ENCODE measurements around the gene SPG11. TPM values are rescaled to one million over a fixed set of nuclear protein-coding genes. Genes with fewer than 3 reads are reported as not detected.

The SPG11 gene, protein sequence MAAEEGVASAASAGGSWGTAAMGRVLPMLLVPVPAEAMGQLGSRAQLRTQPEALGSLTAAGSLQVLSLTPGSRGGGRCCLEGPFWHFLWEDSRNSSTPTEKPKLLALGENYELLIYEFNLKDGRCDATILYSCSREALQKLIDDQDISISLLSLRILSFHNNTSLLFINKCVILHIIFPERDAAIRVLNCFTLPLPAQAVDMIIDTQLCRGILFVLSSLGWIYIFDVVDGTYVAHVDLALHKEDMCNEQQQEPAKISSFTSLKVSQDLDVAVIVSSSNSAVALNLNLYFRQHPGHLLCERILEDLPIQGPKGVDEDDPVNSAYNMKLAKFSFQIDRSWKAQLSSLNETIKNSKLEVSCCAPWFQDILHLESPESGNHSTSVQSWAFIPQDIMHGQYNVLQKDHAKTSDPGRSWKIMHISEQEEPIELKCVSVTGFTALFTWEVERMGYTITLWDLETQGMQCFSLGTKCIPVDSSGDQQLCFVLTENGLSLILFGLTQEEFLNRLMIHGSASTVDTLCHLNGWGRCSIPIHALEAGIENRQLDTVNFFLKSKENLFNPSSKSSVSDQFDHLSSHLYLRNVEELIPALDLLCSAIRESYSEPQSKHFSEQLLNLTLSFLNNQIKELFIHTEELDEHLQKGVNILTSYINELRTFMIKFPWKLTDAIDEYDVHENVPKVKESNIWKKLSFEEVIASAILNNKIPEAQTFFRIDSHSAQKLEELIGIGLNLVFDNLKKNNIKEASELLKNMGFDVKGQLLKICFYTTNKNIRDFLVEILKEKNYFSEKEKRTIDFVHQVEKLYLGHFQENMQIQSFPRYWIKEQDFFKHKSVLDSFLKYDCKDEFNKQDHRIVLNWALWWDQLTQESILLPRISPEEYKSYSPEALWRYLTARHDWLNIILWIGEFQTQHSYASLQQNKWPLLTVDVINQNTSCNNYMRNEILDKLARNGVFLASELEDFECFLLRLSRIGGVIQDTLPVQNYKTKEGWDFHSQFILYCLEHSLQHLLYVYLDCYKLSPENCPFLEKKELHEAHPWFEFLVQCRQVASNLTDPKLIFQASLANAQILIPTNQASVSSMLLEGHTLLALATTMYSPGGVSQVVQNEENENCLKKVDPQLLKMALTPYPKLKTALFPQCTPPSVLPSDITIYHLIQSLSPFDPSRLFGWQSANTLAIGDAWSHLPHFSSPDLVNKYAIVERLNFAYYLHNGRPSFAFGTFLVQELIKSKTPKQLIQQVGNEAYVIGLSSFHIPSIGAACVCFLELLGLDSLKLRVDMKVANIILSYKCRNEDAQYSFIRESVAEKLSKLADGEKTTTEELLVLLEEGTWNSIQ (N-terminal part only)
- total RNA-seq (2016; rRNA removed; fragmentation: Illumina TruSeq; extraction: Trizol) (31.5 and 35.0 TPM in 2 replicates), polyA plus RNA-seq (2011; rRNA removed) (40.7 and 44.5 TPM in 2 replicates), polyA minus RNA-seq (2011; rRNA and poly(A)+ RNA removed; ENCODE audit: low replicate concordance) (115 and 186 TPM in 2 replicates), Bru-seq, nascent RNA (percentile 69 among the genes with signal in this experiment), BruChase-seq, experiment 1, labeled RNA remaining after a 6-hour chase (percentile 68 among the genes with signal in this experiment), BruChase-seq, experiment 2, labeled RNA remaining after a 2-hour chase (percentile 74 among the genes with signal in this experiment)
- total RNA-seq (2016; cell fraction: cytosol; rRNA removed; fragmentation: Illumina TruSeq; extraction: Trizol; ENCODE audit: low read depth) = 17.8 and 19.8 TPM in 2 replicates
- total RNA-seq (2016; cell fraction: insoluble cytoplasmic fraction; rRNA removed; fragmentation: Illumina TruSeq; extraction: Trizol) = 35.7 and 36.6 TPM in 2 replicates
- 18.9 and 19.7 TPM in 2 replicates for total RNA-seq (2016; cell fraction: membrane; rRNA removed; fragmentation: Illumina TruSeq; extraction: Trizol)
- total RNA-seq (2016; cell fraction: nucleus; rRNA removed; fragmentation: Illumina TruSeq; extraction: Trizol) = 39.3 and 47.3 TPM in 2 replicates
- polyA plus RNA-seq (2011; cell fraction: cytosol; rRNA removed) = 26.2 and 28.9 TPM in 2 replicates
- 52.6 and 61.8 TPM in 2 replicates for polyA plus RNA-seq (2011; cell fraction: nucleus; rRNA removed)
- polyA plus RNA-seq (2012) = 19.4 and 21.0 TPM in 2 replicates
- 1.7 and 2.1 TPM in 2 replicates for polyA plus RNA-seq (2016; cell fraction: cytosol; fragmentation: Illumina TruSeq; extraction: Trizol; ENCODE audit: low read depth)
- 26.2 and 26.5 TPM in 2 replicates for polyA plus RNA-seq (2016; cell fraction: insoluble cytoplasmic fraction; fragmentation: Illumina TruSeq; extraction: Trizol; ENCODE audit: low read depth)
- 3.5 and 4.5 TPM in 2 replicates for polyA plus RNA-seq (2016; cell fraction: membrane; fragmentation: Illumina TruSeq; extraction: Trizol; ENCODE audit: low read depth)
- 47.3 and 52.3 TPM in 2 replicates for polyA plus RNA-seq (2016; cell fraction: nucleus; fragmentation: Illumina TruSeq; extraction: Trizol; ENCODE audit: insufficient read depth, low read depth)
- polyA minus RNA-seq (2011; cell fraction: cytosol; rRNA and poly(A)+ RNA removed) = 24.8 and 26.5 TPM in 2 replicates
- polyA minus RNA-seq (2011; cell fraction: nucleus; rRNA and poly(A)+ RNA removed) = 93.0 and 127 TPM in 2 replicates
- long read RNA-seq, experiment 1, partial matches to known transcripts = 2 of 4 reads
- long read RNA-seq, experiment 1, other reads (novel, unspliced or antisense) = 1 of 4 reads
- long read RNA-seq, experiment 2, partial matches to known transcripts = 7 of 10 reads
- long read RNA-seq, experiment 2, other reads (novel, unspliced or antisense) = 3 of 10 reads

DNA sequence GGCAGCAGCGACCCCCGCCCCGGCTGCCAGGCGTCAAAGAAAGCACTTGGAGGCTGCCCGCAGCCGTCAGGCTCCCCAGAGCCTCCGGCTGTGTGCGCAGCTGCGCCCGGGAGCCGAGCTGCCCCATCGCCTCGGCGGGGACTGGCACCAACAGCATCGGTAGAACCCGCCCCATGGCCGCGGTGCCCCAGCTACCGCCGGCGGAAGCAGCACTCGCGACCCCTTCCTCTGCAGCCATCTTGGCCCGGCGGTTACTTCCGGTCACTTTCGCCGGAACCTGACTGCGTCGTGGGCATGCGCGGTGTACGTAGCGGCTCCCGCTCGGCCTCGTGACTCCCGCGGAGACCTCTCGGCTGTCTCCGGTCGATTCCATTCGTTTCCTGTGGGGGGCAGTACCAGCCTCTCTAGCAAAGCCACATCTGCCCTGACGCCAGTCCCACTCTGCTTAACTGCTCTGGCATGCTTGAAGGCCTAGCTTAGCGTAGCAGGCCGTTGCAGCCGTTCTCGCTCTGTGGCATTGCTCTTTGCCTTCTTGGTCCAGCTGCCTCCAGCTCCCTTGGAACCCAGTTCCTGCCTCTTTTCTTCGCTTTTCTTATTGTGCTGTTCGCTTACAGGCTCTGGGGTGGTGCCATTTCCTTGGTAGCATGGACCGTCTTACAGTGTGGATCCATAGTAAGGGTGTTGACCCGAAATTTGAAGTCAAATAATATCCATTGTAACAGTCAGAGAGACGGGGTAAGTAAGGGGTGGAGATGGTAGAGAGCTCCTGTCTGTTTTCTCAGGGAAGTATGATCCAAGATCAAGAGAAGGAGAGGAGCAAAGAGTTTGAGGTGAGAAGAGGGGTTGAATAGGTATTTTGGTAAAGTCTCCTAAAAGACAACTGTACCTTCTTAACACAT, at the start of gene SPG11:
Gene SPG11 (minus strand): TSS at position 253 of the 899 bp plus-strand sequence. CDS start 15 bp downstream, at position 238.
- H3K4me2 ChIP-seq (ENCODE audit: low read depth, low read length) = peak within 1 kb of the TSS; percentile 88
- FAIRE-seq = peak; percentile 92
- CTCF ChIA-PET (ENCODE audit: low intra/inter-chr PET ratio, low total read pairs) = interaction anchor here (2.6 kb wide), 1 partner anchor 75 kb away, joined by 20 read pairs; no protein-coding TSS in a partner anchor
- no peaks in the 10 kb centered on the region; a peak in 1 of 5 replicates for H3K27me3 ChIP-seq (ENCODE audit: control insufficient read depth in 1 of 2, insufficient read depth in 2 of 2, low read length in 2 of 2)
- POLR2A ChIA-PET = interaction anchor here (0.8 to 4.2 kb wide), 20 partner anchors 9 to 249 kb away, joined by 3 to 115 read pairs (median 5); partner anchors contain the start of genes B2M, EIF3J, PATL2 and TRIM69
- H3K36me3 ChIP-seq (replicated peaks in 1 of 2; ENCODE audit: control insufficient read depth in 1 of 2, insufficient read depth in 2 of 2, low read length in 2 of 2) = 0 out of 5 replicates have a peak, but pooled peaks cover 0 to 8% of the 10 kb centered on the region in 2 experiments
- DNase-seq (ENCODE audit: low spot score) = peak; percentile 96
- ATAC-seq = peak; percentile 93
- 15% methylated on average over 16 of the region's 53 CpGs for WGBS (ENCODE audit: low lambda C conversion rate)
- BruUV-seq (replicated peaks) = no TSS peak
- in situ Hi-C loops (cut with HindIII; ENCODE audit: extremely low pct_ligation_motif_present, low pct_unique_long_range_greater_than_20kb) = loop anchor here (5.0 kb wide), 1 partner anchor 74 kb away; the partner anchor contains the start of gene TRIM69
- peaks cover 14% of the 10 kb centered on the region for H3K79me2 ChIP-seq (ENCODE audit: insufficient read depth, low read length)
- H3K9me3 ChIP-seq (ENCODE audit: low read length) = no peaks in the 10 kb centered on the region
- H3K27ac ChIP-seq (ENCODE audit: extremely low read length, insufficient read depth, low read length) = peak within 1 kb of the TSS; percentile 89
- peak within 1 kb of the TSS; percentile 87 for H3K9ac ChIP-seq (ENCODE audit: insufficient read depth, low read depth, low read length)
- intact Hi-C loops (cut with micrococcal nuclease; ENCODE audit: unreplicated experiment) = loop anchor here (1.0 to 2.0 kb wide), 3 partner anchors 47 to 75 kb away; partner anchors contain the start of genes B2M and PATL2
- H4K20me1 ChIP-seq (ENCODE audit: insufficient read depth, low read length) = no peaks in the 10 kb centered on the region
- H3K4me3 ChIP-seq (replicated peaks in 1 of 3; ENCODE audit: insufficient read depth in 1 of 3, low read depth in 2 of 3, low read length in 3 of 3) = peak within 1 kb of the TSS; percentile 79 to 87 (median 83)
- H3K4me1 ChIP-seq (ENCODE audit: insufficient read depth, low read length) = peaks cover 20% of the 10 kb centered on the region
- H2AFZ ChIP-seq (ENCODE audit: low read length) = peak within 1 kb of the TSS; percentile 83
- TF ChIP-seq SOX5 (CRISPR knock-in tag; IDR thresholded peaks at IDR 0.05; ENCODE audit: borderline replicate concordance) (peak; percentile 60), ZNF556 (CRISPR knock-in tag; IDR thresholded peaks at IDR 0.05; ENCODE audit: borderline replicate concordance) (peak; percentile 30; the same call in 1 of the 2 replicates), GPN1 (CRISPR knock-in tag; IDR thresholded peaks at IDR 0.05; ENCODE audit: borderline replicate concordance) (no peak), MED8 (CRISPR knock-in tag; IDR thresholded peaks at IDR 0.05; ENCODE audit: insufficient replicate concordance) (no peak), SPEN (CRISPR knock-in tag; IDR thresholded peaks at IDR 0.05; ENCODE audit: low read depth) (peak; percentile 86), ZNF264 (CRISPR knock-in tag; IDR thresholded peaks at IDR 0.05) (peak; percentile 83; the same call in 1 of the 2 replicates), ISL2 (CRISPR knock-in tag; IDR thresholded peaks at IDR 0.05) (peak; percentile 65; the same call in 1 of the 2 replicates), ZNF792 (CRISPR knock-in tag; IDR thresholded peaks at IDR 0.05) (peak; percentile 70; the same call in 1 of the 2 replicates), ZNF501 (CRISPR knock-in tag; IDR thresholded peaks at IDR 0.05) (peak; percentile 92), ZNF17 (CRISPR knock-in tag; IDR thresholded peaks at IDR 0.05) (no peak), TP53 (CRISPR knock-in tag; conservative IDR thresholded peaks at IDR 0.05) (peak; percentile 87; the same call in 1 of the 2 replicates), ZNF577 (CRISPR knock-in tag; IDR thresholded peaks at IDR 0.05; ENCODE audit: borderline replicate concordance, low read depth) (no peak)
